IMR-90 (cell line): ENCODE measurements around the gene POLR3E. TPM values are rescaled to one million over a fixed set of nuclear protein-coding genes. Genes with fewer than 3 reads are reported as not detected.

ENCODE experiments used
- ATAC-seq: fragments of 200-7000 bp; cut with Tn5 transposase; 2 replicates; pipeline ENCODE4 v1.9.1; 2020; ENCODE audit warnings: low read depth, mild to moderate bottlenecking, moderate library complexity
- BruUV-seq: library from RNA; stranded (reverse); fragments of 400-500 nt; replicated peaks from 2 replicates; lab custom pipeline; 2021; lab: Mats Ljungman, UMichigan
- CTCF ChIA-PET: fragments of 300-600 bp; formaldehyde crosslinking; extraction: SDS; loops from one replicate; lab custom pipeline; 2021; ENCODE audit warnings: antibody characterized with exemption; lab: Yijun Ruan, JAX
- POLR2A ChIA-PET: fragments of 300-600 bp; sonication (Branson Sonifier 250); formaldehyde crosslinking; loops from one replicate; lab custom pipeline; 2022; ENCODE audit warnings: antibody characterized with exemption; ENCODE audit not compliant: unreplicated experiment; lab: Charles Lee
- DNase-seq: peaks from one replicate; pipeline ENCODE4 v3.0.0; 2013
- H2AFZ ChIP-seq: replicated peaks from 2 replicates; pipeline ENCODE3; 2013; ENCODE audit warnings: low read length, mild to moderate bottlenecking; ENCODE audit not compliant: poor library complexity
- H2AK5ac ChIP-seq: 2 replicates; pipeline ENCODE4 v1.6.1; 2013; ENCODE audit warnings: low read depth, low read length, inconsistent platforms
- H2AK9ac ChIP-seq: replicated peaks from 2 replicates; pipeline ENCODE3; 2013; ENCODE audit warnings: mild to moderate bottlenecking, low read depth, low read length, moderate library complexity; ENCODE audit not compliant: poor library complexity
- H2BK120ac ChIP-seq: 2 replicates; pipeline ENCODE4 v1.6.1; 2013; ENCODE audit warnings: low read depth, low read length, inconsistent platforms
- H2BK15ac ChIP-seq: 3 replicates; pipeline ENCODE4 v1.6.1; 2013; ENCODE audit warnings: low read depth, low read length, inconsistent platforms
- H2BK20ac ChIP-seq: 2 replicates; pipeline ENCODE4 v1.6.1; 2013; ENCODE audit warnings: low read depth, mild to moderate bottlenecking, inconsistent platforms, low read length, moderate library complexity
- H2BK5ac ChIP-seq: 2 replicates; pipeline ENCODE4 v1.6.1; 2013; ENCODE audit warnings: mild to moderate bottlenecking, low read depth, low read length, inconsistent platforms; ENCODE audit not compliant: poor library complexity, severe bottlenecking
- H3K14ac ChIP-seq: replicated peaks from 2 replicates; pipeline ENCODE4 v1.6.1; 2013; ENCODE audit warnings: low read depth, low read length, inconsistent platforms
- H3K18ac ChIP-seq: 2 replicates; pipeline ENCODE4 v1.6.1; 2013; ENCODE audit warnings: low read depth, low read length, control low read depth
- H3K23ac ChIP-seq: 2 replicates; pipeline ENCODE4 v1.6.1; 2013; ENCODE audit warnings: low read depth, low read length, inconsistent platforms
- H3K27ac ChIP-seq: 2 replicates; pipeline ENCODE4 v1.5.1; 2013; ENCODE audit warnings: mild to moderate bottlenecking, control low read depth, low read length; ENCODE audit not compliant: insufficient read depth
- H3K27me3 ChIP-seq: 2 replicates; pipeline ENCODE4 v1.6.1; 2013; ENCODE audit warnings: low read length; ENCODE audit not compliant: control insufficient read depth, insufficient read depth
- H3K36me3 ChIP-seq: 2 replicates; pipeline ENCODE4 v1.6.1; 2013; ENCODE audit warnings: low read length, mixed read lengths; ENCODE audit not compliant: control insufficient read depth, insufficient read depth
- H3K4ac ChIP-seq: 2 replicates; pipeline ENCODE4 v1.6.1; 2013; ENCODE audit warnings: low read depth, low read length, inconsistent platforms
- H3K4me1 ChIP-seq: 2 replicates; pipeline ENCODE4 v1.6.1; 2013; ENCODE audit warnings: low read length, mixed read lengths; ENCODE audit not compliant: control insufficient read depth, insufficient read depth
- H3K4me2 ChIP-seq: 2 replicates; pipeline ENCODE4 v1.6.1; 2013; ENCODE audit warnings: low read depth, mild to moderate bottlenecking, control low read depth, low read length, moderate library complexity
- H3K4me3 ChIP-seq: 2 replicates; pipeline ENCODE4 v1.5.1; 2013; ENCODE audit warnings: low read depth, mild to moderate bottlenecking, control low read depth, low read length, moderate library complexity; ENCODE audit not compliant: insufficient read depth
- H3K56ac ChIP-seq: 2 replicates; pipeline ENCODE4 v1.6.1; 2013; ENCODE audit warnings: low read length, inconsistent platforms; ENCODE audit not compliant: insufficient read depth; ENCODE audit errors: extremely low read depth
- H3K79me1 ChIP-seq, 2 experiments: 2 replicates each; pipeline ENCODE4 v1.6.1; 2013; ENCODE audit warnings: low read length in 2 of 2, inconsistent platforms in 1 of 2, low read depth in 1 of 2
- H3K9ac ChIP-seq: 2 replicates; pipeline ENCODE4 v1.6.1; 2013; ENCODE audit warnings: low read depth, low read length, control low read depth
- H3K9me1 ChIP-seq: 2 replicates; pipeline ENCODE4 v1.6.1; 2013; ENCODE audit warnings: low read length, inconsistent platforms; ENCODE audit not compliant: insufficient read depth
- H3K9me3 ChIP-seq: 2 replicates; pipeline ENCODE4 v1.6.1; 2013; ENCODE audit warnings: low read length; ENCODE audit not compliant: control insufficient read depth, insufficient read depth
- H4K20me1 ChIP-seq: 2 replicates; pipeline ENCODE4 v1.6.1; 2013; ENCODE audit warnings: low read length, inconsistent platforms; ENCODE audit not compliant: insufficient read depth
- H4K5ac ChIP-seq: 2 replicates; pipeline ENCODE4 v1.6.1; 2013; ENCODE audit warnings: mild to moderate bottlenecking, low read depth, low read length, control low read depth
- H4K8ac ChIP-seq, 2 experiments: 2 replicates each; pipeline ENCODE4 v1.6.1; 2013; ENCODE audit warnings: low read depth in 2 of 2, low read length in 2 of 2, control low read depth in 1 of 2, inconsistent platforms in 1 of 2
- H4K91ac ChIP-seq: 2 replicates; pipeline ENCODE4 v1.6.1; 2013; ENCODE audit warnings: low read depth, low read length, inconsistent platforms; ENCODE audit not compliant: insufficient read depth
- CEBPB ChIP-seq: IDR thresholded peaks from 2 replicates; pipeline ENCODE4 v1.6.1; 2012; ENCODE audit warnings: low read depth, low read length, improper control_type of control experiment
- CHD1 ChIP-seq: IDR thresholded peaks from 2 replicates; pipeline ENCODE4 v1.6.1; 2012; ENCODE audit warnings: low read depth, low read length, improper control_type of control experiment
- CTCF ChIP-seq: conservative IDR thresholded peaks from 2 replicates; pipeline ENCODE4 v1.5.1; 2012; ENCODE audit warnings: mild to moderate bottlenecking, low read depth, low read length, improper control_type of control experiment
- ELK1 ChIP-seq: fragments of 150-350 bp; IDR thresholded peaks from 2 replicates; pipeline ENCODE4 v1.6.1; 2016; ENCODE audit warnings: low read depth, mild to moderate bottlenecking, low read length, moderate library complexity, borderline replicate concordance
- FOS ChIP-seq: fragments of 150-350 bp; IDR thresholded peaks from 2 replicates; pipeline ENCODE4 v1.6.1; 2016; ENCODE audit warnings: low read depth, low read length
- MAFK ChIP-seq: IDR thresholded peaks from 2 replicates; pipeline ENCODE4 v1.6.1; 2012; ENCODE audit warnings: low read depth, low read length, improper control_type of control experiment
- MAZ ChIP-seq: IDR thresholded peaks from 2 replicates; pipeline ENCODE4 v1.6.1; 2012; ENCODE audit warnings: low read depth, mild to moderate bottlenecking, low read length, improper control_type of control experiment, moderate library complexity, borderline replicate concordance
- MXI1 ChIP-seq: IDR thresholded peaks from 2 replicates; pipeline ENCODE4 v1.6.1; 2012; ENCODE audit warnings: low read depth, mild to moderate bottlenecking, low read length, moderate library complexity, borderline replicate concordance
- RAD21 ChIP-seq: IDR thresholded peaks from 2 replicates; pipeline ENCODE4 v1.6.1; 2012; ENCODE audit warnings: low read length, improper control_type of control experiment
- RCOR1 ChIP-seq: IDR thresholded peaks from 2 replicates; pipeline ENCODE4 v1.6.1; 2012; ENCODE audit warnings: mild to moderate bottlenecking, low read length, improper control_type of control experiment; ENCODE audit not compliant: insufficient replicate concordance
- SMC3 ChIP-seq: fragments of 150-350 bp; IDR thresholded peaks from 2 replicates; pipeline ENCODE4 v1.6.1; 2016; ENCODE audit warnings: low read depth, mild to moderate bottlenecking, antibody characterized with exemption, low read length, moderate library complexity
- WGBS, 2 experiments: methylation state at CpG; one replicate each; pipeline versions ENCODE4 v1.1.5 to v1.1.7; 2013; ENCODE audit warnings: missing lambda C conversion rate in 2 of 2; ENCODE audit not compliant: insufficient read length in 1 of 2; ENCODE audit errors: extremely low coverage in 2 of 2; 5-methylcytosine and 5-hydroxymethylcytosine counted together
- dilution Hi-C: fragments of 300-500 bp; cut with HindIII; formaldehyde crosslinking; loops from one replicate; pipeline ENCODE4 v1.14.3; 2018; ENCODE audit warnings: low sequenced_read_pairs; ENCODE audit not compliant: unreplicated experiment
- in situ Hi-C: fragments of 300-500 bp; cut with MboI; formaldehyde crosslinking; loops from 3 replicates; pipeline ENCODE4 v1.14.3; 2019; ENCODE audit warnings: low sequenced_read_pairs, inconsistent platforms, mixed read lengths
- intact Hi-C: fragments of 100-400 bp; cut with micrococcal nuclease; formaldehyde crosslinking; loops from 2 replicates; pipeline ENCODE4 v1.10.0; 2022
- polyA plus RNA-seq, 3 experiments: library from polyadenylated mRNA; depleted of rRNA; stranded (reverse); fragments of >200 nt; gene quantifications; 2 replicates each; pipeline ENCODE4 v1.2.3, GENCODE V29; 2012; ENCODE audit warnings: low replicate concordance in 1 of 3
- total RNA-seq: library from RNA; depleted of rRNA; stranded (reverse); fragments of >200 nt; gene quantifications from 2 replicates; pipeline ENCODE4 v1.2.3, GENCODE V29; 2012

Gene POLR3E
- total and polyA plus RNA-seq, 2 of the 4 experiments (the other 2 are of a cell fraction) = 19.9 to 46.0 TPM

- no peak for TF ChIP-seq MAZ
Observed at GRCh38 chr16:22321340-22322001, 24.3 kb downstream of the POLR3E start (continued).

GRCh38 chr16:22322021-22322471 is 24.8 kb downstream of the POLR3E start:
- Histone ChIP-seq H4K20me1 (peaks cover 19% of the 10 kb centered on the region), H3K9me3 (no peaks in the 10 kb centered on the region), H2AFZ (no peak overlapping the region), H3K4me2 (no peak overlapping the region), H3K14ac (no peak overlapping the region), H2BK5ac (peak overlapping the region; percentile 45), H3K79me1 (peaks cover 0 to 20% of the 10 kb centered on the region in 2 experiments; a peak in 2 of 4 replicates), H3K27me3 (no peaks in the 10 kb centered on the region), H4K8ac (no peak overlapping the region), H3K36me3 (peaks cover 50% of the 10 kb centered on the region), H3K23ac (no peak overlapping the region), H3K9ac (no peak overlapping the region), H3K4ac (no peak overlapping the region), H3K56ac (no peak overlapping the region), H2BK20ac (no peak overlapping the region), H2AK9ac (peak overlapping the region; percentile 42), H2AK5ac (no peak overlapping the region), H3K27ac (no peak overlapping the region), H3K4me3 (no peak overlapping the region), H3K18ac (no peak overlapping the region), H4K91ac (no peak overlapping the region), H3K9me1 (no peaks in the 10 kb centered on the region), H3K4me1 (no peaks in the 10 kb centered on the region), H2BK120ac (no peak overlapping the region), H2BK15ac (no peak overlapping the region), H4K5ac (no peak overlapping the region)
- intact Hi-C loops (loop anchor here (5.0 kb wide), 1 partner anchor 765 kb away; no protein-coding TSS in a partner anchor), in situ Hi-C loops (no loop called here), dilution Hi-C loops (no loop called here)
- DNase-seq (no peak), ATAC-seq (no peak)
- TF ChIP-seq MXI1 (no peak), SMC3 (no peak), RAD21 (no peak), CEBPB (no peak), MAFK (no peak), ELK1 (no peak), CTCF (no peak), FOS (no peak), CHD1 (no peak), RCOR1 (no peak)
- CTCF ChIA-PET = no interaction called here
- BruUV-seq = no TSS peak
- POLR2A ChIA-PET = no interaction called here
- 95% methylated on average over 9 of the region's 11 CpGs; no CpG with 5 or more reads in 1 of the 2 experiments for WGBS, 2 experiments
